GM18505 (cell line): ENCODE measurements around the gene DGAT2.

Source experiments
- ATAC-seq: cut with Tn5 transposase; IDR thresholded peaks from one replicate; pipeline ENCODE4 v1.9.1; 2021; ENCODE audit not compliant: unreplicated experiment
- POLR2A ChIP-seq: IDR thresholded peaks from 4 replicates; pipeline ENCODE4 v1.6.1; 2011; ENCODE audit warnings: borderline replicate concordance; ENCODE audit not compliant: insufficient read depth, insufficient read length; ENCODE audit errors: extremely low read depth

DGAT2 gene

GRCh38 chr11:75781296-75781695, 12.7 kb downstream of the DGAT2 start:
- no peak for TF ChIP-seq POLR2A
- ATAC-seq = no peak

- ATAC-seq = no peak
- TF ChIP-seq POLR2A = no peak
Observed at GRCh38 chr11:75781831-75782230, 13.3 kb downstream of the DGAT2 start.

- no peak for ATAC-seq
- no peak for TF ChIP-seq POLR2A
Observed at GRCh38 chr11:75782540-75783263, 14.1 kb downstream of the DGAT2 start.

- no peak for TF ChIP-seq POLR2A
- ATAC-seq = no peak
Observed at GRCh38 chr11:75783416-75784084, 15.0 kb downstream of the DGAT2 start.

- ATAC-seq = no peak
- no peak for TF ChIP-seq POLR2A
Observed at GRCh38 chr11:75784085-75784478, 15.5 kb downstream of the DGAT2 start.

GRCh38 chr11:75784506-75784905, 15.9 kb downstream of the DGAT2 start:
- no peak for TF ChIP-seq POLR2A
- no peak for ATAC-seq

GRCh38 chr11:75785187-75785586, 16.6 kb downstream of the DGAT2 start:
- ATAC-seq = no peak
- no peak for TF ChIP-seq POLR2A

GRCh38 chr11:75786101-75786736, 17.6 kb downstream of the DGAT2 start:
- no peak for TF ChIP-seq POLR2A
- no peak for ATAC-seq

GRCh38 chr11:75789521-75789920, 20.9 kb downstream of the DGAT2 start:
- no peak for TF ChIP-seq POLR2A
- ATAC-seq = no peak

GRCh38 chr11:75790986-75791385, 22.4 kb downstream of the DGAT2 start:
- no peak for ATAC-seq
- TF ChIP-seq POLR2A = no peak

- no peak for ATAC-seq
- TF ChIP-seq POLR2A = no peak
Observed at GRCh38 chr11:75792127-75792731, 23.7 kb downstream of the DGAT2 start.

GRCh38 chr11:75792997-75793800, 24.6 kb downstream of the DGAT2 start:
- no peak for ATAC-seq
- no peak for TF ChIP-seq POLR2A

GRCh38 chr11:75793966-75794365, 25.4 kb downstream of the DGAT2 start:
- no peak for TF ChIP-seq POLR2A
- no peak for ATAC-seq

- no peak for TF ChIP-seq POLR2A
- no peak for ATAC-seq
Observed at GRCh38 chr11:75795276-75796090, 26.9 kb downstream of the DGAT2 start.
